NCI-H2107 treated with DMSO at 0.1 percent for 48 hours (cell line): ENCODE data around the gene CTCF.

Experiments
- DNase-seq: peaks from one replicate; lab custom pipeline; 2025; ENCODE audit not compliant: unreplicated experiment; lab: John Stamatoyannopoulos, UW

CTCF gene

DNA sequence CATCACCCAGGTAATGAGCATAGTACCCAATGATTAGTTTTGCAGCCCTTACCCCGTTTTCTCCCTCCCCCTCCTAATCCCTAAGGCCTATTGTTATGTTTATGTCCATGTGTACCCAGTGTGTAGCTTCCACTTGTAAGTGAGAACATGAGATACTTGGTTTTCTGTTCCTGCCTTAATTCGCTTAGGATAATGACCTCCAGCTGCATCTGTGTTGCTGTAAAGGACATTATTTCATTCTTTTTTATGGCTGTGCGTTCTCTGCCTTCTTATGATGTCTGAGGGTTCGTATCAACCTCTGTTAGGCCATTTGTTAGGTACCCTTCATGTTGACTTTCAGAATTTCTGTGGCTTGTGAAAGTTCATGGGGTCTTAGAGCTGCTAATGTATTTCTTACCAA is 31.0 kb downstream of the CTCF start:
- peak; percentile 14 for DNase-seq

DNA sequence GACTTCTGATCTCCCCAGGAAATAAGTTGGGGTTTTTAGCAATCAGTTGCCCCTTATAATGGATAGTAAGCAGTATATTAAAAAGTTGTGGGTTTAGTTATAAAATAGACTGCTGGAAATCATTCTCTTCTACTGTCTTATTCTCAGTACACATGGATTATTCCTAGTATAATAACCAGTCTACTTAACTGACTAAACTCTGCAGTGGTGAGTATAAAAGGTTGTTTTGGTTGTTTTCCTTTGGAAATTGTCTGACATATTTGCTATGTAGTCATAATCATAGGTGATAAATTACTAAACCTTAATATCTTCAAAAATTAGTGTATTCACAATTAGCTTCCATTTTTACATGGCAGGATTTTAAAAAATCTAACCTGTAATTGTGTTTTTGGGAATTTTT is 31.4 kb downstream of the CTCF start:
- DNase-seq = no peak

DNA sequence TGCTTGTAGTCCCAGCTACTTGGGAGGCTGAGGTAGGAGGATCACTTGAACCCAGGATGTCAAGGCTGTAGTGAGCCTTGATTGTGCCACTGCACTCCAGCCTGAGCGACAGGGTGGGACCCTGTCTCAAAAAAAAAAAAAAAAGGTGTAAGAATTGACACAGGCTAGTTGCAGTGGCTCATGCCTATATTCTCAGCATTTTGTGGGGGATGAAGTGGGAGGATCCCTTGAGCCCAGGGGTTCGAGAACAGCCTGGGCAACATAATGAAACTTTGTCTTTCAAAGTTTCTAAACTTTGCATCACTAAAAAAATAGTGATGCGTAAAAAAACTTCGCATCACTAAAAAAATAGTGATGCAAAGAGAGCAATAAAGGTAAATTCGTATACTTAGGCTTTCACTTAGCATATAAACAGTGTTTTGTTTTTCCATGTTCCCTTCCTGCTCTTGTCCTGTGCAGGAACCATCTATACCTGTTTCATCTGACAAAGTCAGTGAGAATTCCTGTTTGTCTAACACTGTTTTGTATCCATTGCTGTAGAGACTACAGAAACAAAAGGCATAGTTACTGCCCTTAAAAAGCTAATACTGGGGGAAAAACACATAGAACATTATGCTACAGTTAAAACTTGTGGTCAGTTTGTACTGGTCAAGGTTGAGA is 32.1 kb downstream of the CTCF start:
- DNase-seq = no peak

DNA sequence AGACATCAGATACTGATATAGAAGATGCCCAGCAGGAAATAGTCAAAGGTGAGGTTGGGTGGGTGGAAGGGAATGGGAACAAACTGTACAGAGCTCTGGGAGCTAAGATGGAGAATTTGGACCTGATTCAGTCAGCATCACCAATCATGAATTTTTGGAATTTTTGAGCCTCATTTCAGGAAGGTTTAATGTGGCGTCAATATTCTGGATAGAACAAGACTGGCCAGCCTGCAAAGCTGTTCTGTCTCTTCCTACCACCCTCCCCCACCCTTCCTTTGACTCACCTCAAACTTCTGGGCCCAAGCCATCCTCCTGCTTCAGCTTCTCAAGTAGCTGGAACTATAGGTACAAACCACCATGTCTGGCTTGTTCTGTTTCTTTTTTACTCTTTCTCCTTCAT is 32.6 kb downstream of the CTCF start:
- no peak for DNase-seq

DNA sequence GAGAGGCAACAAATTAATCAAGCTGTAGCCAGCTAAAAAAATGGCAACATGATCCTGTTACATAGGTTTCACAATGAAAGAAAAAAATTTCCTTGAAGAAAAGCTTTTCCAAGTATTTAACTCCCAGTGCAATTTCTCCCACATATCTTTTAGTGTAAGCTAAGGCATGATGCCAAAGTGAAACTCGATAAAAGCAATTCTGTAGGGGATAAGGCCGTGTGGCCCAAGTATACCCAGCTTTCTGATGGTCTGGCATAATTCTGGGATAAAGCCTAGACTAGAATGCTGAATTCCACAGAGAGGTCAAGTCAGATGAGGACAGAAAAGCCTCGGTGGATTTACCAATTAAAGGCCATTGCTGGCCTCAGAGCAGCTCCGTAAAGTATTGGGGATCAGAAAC is 36.2 kb downstream of the CTCF start:
- DNase-seq = no peak

DNA sequence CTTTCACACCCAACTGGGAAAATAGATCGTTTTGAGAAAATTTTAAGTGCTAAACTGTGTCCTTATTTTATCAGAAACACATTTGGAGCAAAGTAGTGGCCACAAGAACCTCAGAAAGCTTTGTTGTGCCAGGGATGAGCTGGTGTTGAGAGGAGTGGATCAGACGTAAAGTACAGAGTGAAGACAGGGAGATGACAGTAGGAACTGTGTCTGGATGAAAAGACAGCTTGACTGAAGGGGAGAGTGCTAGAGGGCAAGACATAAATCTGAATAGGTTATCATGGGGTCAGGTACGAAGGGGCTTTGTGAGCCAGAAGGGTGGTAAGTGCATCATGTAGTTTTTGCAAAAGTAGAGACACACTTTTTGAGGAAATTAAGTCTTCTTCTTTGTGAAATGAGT is 43.3 kb downstream of the CTCF start:
- DNase-seq = no peak

DNA sequence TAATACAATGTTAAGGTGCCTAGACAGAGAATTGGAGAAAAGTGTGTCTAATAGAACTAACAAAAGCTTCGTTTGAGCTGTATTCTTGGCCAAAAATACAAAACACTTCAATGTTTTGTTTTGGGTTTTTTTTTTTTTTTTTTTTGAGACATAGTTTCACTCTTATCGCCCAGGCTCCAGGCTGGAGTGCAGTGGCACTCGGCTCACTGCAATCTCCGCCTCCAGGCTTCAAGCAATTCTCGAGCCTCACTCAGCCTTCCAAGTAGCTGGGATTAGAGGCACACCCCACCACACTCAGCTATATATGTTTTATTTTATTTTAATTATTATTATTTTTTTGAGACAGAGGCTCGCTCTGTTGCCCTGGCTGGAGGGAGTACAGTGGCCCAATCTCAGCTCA is 44.3 kb downstream of the CTCF start:
- no peak for DNase-seq

DNA sequence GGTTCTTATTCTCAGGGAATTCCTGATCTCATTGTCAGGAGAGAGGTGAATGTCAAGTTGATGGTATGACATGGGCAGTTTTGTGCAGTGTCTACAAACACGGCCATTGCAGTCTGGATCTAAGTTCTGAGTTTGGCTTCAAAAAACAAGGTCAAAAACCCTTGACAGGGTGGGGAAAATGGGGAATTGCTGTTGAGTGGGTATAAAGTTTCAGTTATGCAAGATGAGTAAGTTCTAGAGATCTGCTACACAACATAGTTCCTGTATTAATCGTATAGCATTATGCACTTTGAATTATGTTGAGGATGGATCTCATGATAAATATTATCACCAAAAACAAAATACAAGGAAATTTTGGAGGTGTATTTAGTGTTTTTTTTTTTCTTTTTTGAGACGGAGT is 46.0 kb downstream of the CTCF start:
- DNase-seq = no peak

DNA sequence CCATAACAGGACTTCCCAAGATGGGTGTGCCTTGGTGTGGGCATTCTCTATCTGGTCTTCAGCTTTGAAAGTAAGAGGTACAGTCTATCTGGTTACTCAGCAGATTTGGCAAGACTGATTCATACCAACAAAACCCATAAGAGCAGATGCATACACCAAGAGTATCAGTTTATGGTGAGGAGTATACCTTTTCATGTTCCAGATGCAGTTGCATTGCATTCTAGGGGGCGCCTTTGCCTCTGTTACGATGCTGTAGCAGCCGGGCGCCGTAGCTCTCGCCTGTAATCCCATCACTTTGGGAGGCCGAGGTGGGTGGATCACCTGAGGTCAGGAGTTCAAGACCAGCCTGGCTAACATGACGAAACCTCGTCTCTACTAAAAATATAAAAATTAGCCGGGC is 51.5 kb downstream of the CTCF start:
- DNase-seq = no peak

DNA sequence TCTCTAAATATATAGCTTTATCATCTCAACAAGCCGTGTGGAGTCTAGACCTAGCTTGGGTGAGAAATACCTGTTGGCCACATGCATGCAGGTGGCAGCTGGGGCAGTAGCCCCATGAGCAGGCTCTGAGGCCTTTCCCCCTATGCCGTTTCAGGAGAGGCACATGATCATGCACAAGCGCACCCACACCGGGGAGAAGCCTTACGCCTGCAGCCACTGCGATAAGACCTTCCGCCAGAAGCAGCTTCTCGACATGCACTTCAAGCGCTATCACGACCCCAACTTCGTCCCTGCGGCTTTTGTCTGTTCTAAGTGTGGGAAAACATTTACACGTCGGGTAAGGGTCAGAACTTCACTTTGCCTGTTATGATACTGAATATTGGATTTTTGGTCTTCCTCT is 65.9 kb downstream of the CTCF start:
- DNase-seq = no peak

DNA sequence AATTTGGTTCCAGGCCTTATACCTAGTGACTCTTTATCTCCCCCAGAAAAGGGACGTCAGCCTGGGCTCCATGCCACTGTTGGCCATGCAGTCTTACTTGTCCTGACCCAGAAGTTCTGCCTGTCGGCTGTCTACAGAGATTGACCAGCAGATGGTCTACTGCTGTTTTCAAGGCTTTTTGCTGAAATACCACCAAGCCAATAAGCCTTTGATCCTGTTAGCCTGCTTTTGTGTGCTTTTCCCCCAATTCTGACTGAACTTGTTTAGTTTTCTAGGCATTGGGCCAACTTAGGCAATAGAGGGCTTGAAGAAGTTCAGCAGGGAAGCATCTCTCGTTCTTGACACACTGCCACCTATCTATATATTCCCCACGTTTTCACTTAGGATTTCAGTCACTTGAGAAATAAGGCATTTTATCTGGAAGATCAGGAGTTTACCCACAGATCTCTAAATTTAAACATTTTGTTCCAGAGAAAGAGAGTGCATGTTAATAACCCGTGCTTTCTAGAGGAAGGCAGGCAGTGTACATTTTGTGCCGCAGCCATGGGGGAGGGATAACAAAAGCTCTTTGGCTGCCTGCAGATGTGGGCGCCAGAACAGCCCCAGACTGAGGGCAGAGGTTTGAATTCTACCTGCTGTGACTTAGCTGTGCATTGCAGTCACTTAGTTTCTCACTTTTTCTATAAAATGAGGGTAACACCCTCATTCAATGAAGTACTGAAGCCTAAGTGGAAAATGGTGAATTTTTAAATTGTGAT is 70.3 kb downstream of the CTCF start:
- no peak for DNase-seq

DNA sequence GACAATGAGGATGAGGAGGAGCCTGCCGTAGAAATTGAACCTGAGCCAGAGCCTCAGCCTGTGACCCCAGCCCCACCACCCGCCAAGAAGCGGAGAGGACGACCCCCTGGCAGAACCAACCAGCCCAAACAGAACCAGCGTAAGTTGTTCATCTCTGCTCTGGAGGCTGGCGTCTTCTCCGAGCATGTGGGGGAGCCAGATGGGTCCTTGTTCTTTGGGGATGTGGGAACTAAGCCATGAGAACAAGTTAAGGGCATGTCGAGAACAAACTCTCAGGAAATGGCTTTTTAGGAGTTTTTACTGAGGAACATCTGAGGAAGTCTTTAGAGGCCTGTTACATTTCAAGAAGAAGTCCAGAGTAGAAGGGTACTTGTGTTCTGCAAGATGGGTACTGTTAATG is 74.4 kb downstream of the CTCF start:
- DNase-seq = no peak

DNA sequence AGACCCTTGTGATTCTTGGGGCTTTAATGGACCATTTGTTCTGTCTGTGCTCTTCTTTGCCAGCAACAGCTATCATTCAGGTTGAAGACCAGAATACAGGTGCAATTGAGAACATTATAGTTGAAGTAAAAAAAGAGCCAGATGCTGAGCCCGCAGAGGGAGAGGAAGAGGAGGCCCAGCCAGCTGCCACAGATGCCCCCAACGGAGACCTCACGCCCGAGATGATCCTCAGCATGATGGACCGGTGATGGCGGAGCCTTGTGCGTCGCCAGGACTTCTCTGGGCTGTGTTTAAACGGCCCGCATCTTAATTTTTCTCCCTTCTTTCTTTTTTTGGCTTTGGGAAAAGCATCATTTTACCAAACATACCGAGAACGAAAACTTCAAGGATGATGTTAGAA is 75.3 kb downstream of the CTCF start:
- no peak for DNase-seq

DNA sequence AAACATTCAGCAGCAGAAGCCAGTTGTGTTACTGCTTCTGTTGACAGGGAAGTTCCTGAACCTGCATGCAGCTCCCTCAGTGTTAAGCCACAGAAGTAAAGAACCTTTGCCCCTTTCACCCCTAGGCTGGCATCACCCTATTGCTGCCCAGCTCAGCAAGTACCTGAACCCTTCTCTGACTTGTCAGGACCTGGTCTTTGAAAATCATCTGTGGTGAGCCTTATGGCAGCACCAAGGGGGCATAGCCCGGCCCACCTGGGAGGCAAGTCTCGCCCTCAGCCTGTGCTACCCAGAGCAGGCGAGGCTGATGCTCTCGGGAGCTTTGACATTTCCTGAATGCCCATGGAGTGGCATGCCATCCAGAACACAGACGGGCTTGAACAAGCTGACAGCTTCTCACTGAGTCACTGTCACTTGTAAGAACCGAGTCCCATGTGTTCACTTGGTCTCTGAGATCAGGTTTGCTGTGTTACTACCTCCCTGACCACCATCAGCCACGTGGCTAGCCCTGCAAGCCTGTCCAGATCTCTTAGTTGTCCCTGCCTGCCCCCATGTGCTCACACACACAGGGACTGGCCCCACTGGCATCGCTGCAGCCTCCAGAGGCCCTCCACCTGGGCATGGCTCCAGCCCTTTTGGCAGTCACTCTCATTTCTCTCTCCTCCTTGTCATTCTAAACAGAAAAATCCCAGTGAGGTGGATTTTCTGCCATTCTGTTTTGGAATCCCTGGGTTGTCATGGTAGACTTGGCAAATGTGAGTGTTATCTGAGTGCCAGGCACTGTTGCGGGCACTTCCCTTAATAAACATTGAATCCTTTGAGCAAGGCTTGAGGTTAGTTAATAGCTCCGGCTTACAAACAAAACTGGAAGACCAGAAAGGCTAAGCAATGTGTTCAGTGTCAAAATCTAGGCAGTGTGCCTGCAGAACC is 79.7 kb downstream of the CTCF start:
- DNase-seq = no peak

DNA sequence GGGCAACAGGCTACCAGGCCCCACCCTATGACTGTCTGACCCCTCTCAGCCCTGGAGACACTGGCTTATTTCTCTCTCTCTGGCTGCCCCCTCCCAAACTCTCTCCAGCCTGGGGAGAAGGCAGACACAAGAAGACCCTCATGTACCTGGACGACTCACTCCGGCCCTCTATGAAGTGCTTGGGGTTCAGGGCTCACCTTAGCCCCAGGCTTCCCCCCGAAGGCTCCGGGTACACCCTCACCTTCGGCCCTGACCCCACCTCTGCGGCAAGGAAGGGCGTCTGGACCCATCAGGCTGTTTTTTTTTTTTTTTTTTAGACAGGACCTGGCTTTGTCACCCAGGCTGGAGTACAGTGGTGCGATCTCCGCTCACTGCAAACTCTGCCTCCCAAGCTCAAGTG is 81.7 kb downstream of the CTCF start:
- no peak for DNase-seq

DNA sequence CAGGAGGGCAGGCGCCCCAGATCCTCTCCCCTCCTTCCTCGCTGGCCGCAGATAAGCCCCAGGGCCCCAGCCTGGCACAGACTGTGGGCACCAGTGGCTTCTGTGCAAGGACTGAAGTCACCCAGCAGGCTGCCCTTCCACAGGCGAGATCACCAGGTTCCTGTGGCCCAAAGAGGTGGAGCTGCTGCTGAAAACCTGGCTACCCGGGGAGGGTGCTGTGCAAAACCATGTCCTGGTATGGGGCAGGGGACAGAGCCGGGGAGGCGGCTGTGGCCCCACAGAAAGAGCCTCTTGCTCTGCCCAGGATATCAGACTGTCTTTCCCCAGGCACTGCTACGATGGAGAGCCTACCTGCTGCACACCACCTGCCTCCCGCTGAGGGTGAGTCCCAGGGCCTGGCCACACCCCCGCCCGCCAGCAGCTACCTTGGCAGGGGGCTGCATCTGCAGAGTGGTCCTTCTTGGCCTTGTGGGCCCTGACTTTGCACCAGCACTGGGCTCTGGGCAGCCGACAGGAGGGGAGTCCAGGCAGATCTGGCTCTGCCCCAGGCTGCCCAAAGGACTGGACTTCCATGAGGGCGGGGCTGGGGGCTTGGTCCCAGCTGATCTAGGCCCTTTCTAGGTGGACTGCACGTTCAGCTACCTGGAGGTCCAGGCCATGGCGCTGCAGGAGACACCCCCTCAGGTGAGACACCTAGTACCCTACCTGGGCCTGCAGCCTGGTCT is 83.2 kb downstream of the CTCF start:
- no peak for DNase-seq

DNA sequence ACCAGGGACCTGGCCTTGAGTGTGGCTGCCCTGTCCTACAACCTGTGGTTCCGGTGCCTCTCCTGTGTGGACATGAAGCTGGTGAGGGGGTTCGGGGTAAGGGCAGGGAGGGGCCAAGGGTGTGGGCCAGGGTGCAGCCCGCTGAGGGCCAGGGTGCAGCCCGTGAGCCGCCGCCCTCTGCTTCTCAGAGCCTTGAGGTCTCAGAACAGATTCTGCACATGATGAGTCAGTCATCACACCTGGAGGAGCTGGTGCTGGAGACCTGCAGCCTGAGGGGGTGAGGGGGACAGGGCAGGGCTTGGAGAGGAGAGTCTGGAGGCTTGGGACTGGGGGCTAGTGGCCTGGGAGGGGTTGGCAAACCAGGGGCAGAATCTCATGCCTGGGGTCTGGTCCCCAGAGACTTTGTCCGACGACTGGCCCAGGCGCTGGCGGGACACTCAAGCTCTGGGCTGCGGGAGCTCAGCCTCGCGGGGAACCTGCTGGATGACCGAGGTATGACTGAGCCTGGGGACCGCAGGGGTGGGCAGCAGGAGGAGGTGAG is 84.9 kb downstream of the CTCF start:
- DNase-seq = no peak

DNA sequence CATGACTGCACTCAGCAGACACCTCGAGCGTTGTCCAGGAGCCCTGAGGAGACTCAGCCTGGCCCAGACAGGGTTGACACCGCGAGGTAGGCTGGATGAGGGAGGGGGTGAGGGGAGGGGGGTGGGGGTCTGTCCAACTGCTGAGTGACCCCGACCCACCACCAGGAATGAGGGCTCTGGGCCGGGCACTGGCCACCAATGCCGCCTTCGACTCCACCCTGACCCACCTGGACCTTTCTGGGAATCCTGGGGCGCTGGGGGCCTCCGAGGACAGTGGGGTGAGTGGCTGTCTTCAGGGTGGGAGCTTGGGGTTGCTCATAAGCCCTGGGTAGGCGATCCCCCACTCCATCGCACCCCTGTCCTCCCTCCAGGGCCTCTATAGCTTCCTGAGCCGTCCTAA is 85.4 kb downstream of the CTCF start:
- DNase-seq = no peak

DNA sequence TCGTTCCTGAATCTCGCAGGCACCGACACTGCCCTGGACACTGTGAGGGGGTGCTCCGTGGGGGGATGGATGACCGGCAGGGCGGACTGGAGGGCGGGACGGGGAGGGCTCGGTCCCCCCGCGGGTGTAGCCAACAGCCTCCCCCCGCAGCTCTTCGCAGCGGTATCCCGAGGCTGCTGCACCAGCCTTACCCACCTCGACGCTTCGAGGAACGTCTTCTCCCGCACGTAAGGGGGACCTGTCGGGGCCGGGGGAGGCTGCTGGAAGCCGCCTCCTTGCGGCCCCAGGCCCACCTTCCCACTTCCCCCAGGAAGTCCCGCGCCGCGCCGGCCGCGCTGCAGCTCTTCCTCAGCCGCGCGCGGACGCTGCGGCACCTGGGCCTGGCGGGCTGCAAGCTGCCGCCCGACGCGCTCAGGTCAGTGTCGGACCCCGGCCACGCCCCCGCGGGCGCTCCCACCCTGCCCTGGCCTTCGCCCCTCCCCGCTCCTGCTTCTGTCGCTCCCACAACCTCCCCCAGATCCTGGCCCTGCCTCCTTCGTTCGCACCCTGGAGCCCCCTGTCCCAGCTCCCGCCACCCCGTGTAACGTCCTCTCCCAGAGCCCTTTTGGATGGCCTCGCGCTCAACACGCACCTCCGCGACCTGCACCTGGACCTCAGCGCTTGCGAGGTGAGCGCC is 85.9 kb downstream of the CTCF start:
- no peak for DNase-seq

DNA sequence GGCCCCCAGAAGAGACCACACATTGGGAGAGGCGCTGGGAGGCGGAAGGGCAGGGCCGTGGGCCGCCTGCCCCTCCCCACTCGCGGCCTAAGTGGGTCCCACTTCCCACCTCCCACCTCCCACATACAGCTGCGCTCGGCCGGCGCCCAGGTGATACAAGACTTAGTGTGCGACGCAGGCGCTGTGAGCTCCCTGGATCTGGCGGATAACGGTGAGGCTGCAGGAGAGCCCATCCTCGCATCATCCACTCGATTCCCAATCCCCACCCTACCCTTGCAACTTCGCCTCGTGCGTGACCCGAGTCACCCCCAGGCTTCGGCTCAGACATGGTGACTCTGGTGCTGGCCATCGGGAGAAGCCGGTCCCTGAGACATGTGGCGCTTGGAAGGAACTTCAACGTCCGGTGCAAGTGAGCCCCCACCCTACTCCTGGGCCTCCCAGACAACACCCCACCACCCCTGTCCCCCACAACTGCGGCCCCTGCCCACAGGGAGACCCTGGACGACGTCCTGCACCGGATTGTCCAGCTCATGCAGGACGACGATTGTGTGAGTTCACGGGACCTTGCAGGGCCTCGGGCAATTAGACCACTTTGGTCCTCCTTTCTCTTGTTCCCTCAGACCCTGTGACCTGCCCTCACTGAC is 86.6 kb downstream of the CTCF start:
- no peak for DNase-seq
